Caco-2 (cell line): ENCODE results near the gene HDAC10. TPM values are rescaled to one million over a fixed set of nuclear protein-coding genes. Genes with fewer than 3 reads are reported as not detected.

Experiments used
- BruUV-seq: library from RNA; stranded (reverse); fragments of 400-500 nt; replicated peaks from 2 replicates; lab custom pipeline; 2021; lab: Mats Ljungman, UMichigan
- CTCF ChIA-PET: fragments of 300-600 bp; sonication (Branson Sonifier 250); formaldehyde crosslinking; loops from one replicate; lab custom pipeline; 2022; ENCODE audit warnings: antibody characterized with exemption; lab: Charles Lee
- POLR2A ChIA-PET: fragments of 300-600 bp; sonication (Branson Sonifier 250); formaldehyde crosslinking; loops from one replicate; lab custom pipeline; 2022; ENCODE audit warnings: antibody characterized with exemption; lab: Charles Lee
- DNase-seq, 2 experiments: peaks; one replicate each; pipeline versions ENCODE4 v3.0.0 to v3.0.0-alpha.2; 2020 to 2022
- H3K27me3 ChIP-seq: replicated peaks from 2 replicates; pipeline ENCODE4 v1.6.0; 2011; ENCODE audit warnings: low read length; ENCODE audit not compliant: control insufficient read depth, insufficient read depth
- H3K36me3 ChIP-seq: 2 replicates; pipeline ENCODE4 v1.5.1; 2011; ENCODE audit warnings: low read length; ENCODE audit not compliant: control insufficient read depth, insufficient read depth
- H3K4me1 ChIP-seq: fragments of 250-450 bp; sonication (Bioruptor Pico); 2 replicates; pipeline ENCODE4 v1.5.1; 2020; ENCODE audit warnings: mild to moderate bottlenecking
- H3K4me3 ChIP-seq: 2 replicates; pipeline ENCODE4 v1.5.1; 2011; ENCODE audit warnings: low read depth, mild to moderate bottlenecking, control low read depth, low read length
- H3K9me3 ChIP-seq: fragments of 250-450 bp; sonication (Bioruptor Pico); 2 replicates; pipeline ENCODE4 v1.5.1; 2020; ENCODE audit warnings: mild to moderate bottlenecking, moderate library complexity
- H3K27ac Mint-ChIP-seq: one replicate; pipeline ENCODE4 v1.8.0; 2022; ENCODE audit warnings: mixed read lengths; ENCODE audit not compliant: unreplicated experiment
- H3K27me3 Mint-ChIP-seq: one replicate; pipeline ENCODE4 v1.8.0; 2022; ENCODE audit warnings: mixed read lengths; ENCODE audit not compliant: insufficient read depth, unreplicated experiment
- H3K36me3 Mint-ChIP-seq: one replicate; pipeline ENCODE4 v1.8.0; 2022; ENCODE audit warnings: mild to moderate bottlenecking, mixed read lengths; ENCODE audit not compliant: insufficient read depth, unreplicated experiment
- H3K4me1 Mint-ChIP-seq: one replicate; pipeline ENCODE4 v1.8.0; 2022; ENCODE audit warnings: low read depth, mixed read lengths; ENCODE audit not compliant: unreplicated experiment
- H3K4me3 Mint-ChIP-seq: one replicate; pipeline ENCODE4 v1.8.0; 2022; ENCODE audit warnings: mild to moderate bottlenecking, moderate library complexity, mixed read lengths; ENCODE audit not compliant: unreplicated experiment
- H3K9me3 Mint-ChIP-seq: one replicate; pipeline ENCODE4 v1.8.0; 2022; ENCODE audit warnings: mixed read lengths; ENCODE audit not compliant: unreplicated experiment
- intact Hi-C: fragments of 100-400 bp; cut with micrococcal nuclease; formaldehyde crosslinking; loops from one replicate; pipeline ENCODE4 v1.10.0; 2022; ENCODE audit not compliant: unreplicated experiment
- total RNA-seq: library from RNA; stranded (reverse); gene quantifications from 2 replicates; pipeline ENCODE4 v1.2.3, GENCODE V29; 2022
- TF ChIP-seq, protein P1 (sequence below), 2 experiments: fragments of 200-600 bp in 1 of 2; IDR thresholded peaks; 1 replicate in 1 of 2; 2 replicates in 1 of 2; pipeline versions ENCODE4 v1.5.1 to v1.8.0; 2011 to 2022; ENCODE audit warnings: antibody characterized with exemption in 1 of 2, control low read depth in 1 of 2, inconsistent platforms in 1 of 2, low read depth in 1 of 2, low read length in 1 of 2, mild to moderate bottlenecking in 1 of 2, moderate library complexity in 1 of 2; ENCODE audit not compliant: insufficient read depth in 1 of 2, severe bottlenecking in 1 of 2, unreplicated experiment in 1 of 2

HDAC10 gene
- total RNA-seq, 1 experiment from 2014 or later: 63.5 TPM

DNA sequence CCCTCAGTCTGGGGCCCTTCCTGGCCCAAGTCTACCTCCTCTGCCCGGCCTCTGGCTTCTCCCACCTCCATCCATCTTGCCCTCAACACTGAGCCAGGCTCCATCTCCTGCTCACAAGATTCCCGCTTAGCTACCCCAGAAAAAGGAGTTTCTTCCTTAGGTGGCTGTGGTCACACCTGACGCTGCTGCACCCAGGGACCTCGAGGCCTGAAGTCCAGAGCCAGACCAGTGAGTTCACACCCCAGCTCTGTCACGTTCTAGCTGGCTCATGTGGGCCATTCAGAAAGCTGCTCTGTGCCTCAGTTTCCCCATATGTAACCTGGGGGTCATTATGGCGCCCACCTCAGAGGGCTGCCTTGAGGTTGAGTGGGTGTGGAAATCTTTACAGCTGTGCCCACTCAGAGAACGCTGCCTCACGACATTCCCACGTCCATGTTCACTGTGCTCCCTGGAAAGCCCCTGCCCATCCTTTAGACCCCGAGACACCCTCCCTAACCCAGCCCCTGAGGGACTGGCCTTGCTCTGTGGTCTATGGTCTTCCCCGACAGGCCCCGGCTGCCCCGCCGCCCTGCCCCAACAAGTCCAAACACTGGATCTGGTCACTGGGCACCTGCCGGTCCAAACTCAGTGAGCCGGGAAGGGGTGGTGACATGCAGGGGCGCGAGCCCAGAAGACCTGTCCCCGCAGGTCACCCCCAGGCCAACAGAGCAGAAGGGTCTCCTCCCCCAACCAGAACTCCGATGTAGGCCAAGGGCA is 46.6 kb upstream of the HDAC10 start:
- no peaks in the 10 kb centered on the region for H3K9me3 ChIP-seq
- Mint-ChIP-seq H3K4me3 (peak overlapping the region; percentile 40), H3K36me3 (peaks cover 4% of the 10 kb centered on the region), H3K27ac (peak overlapping the region; percentile 18), H3K4me1 (peaks cover 11% of the 10 kb centered on the region), H3K27me3 (no peaks in the 10 kb centered on the region), H3K9me3 (no peaks in the 10 kb centered on the region)
- H3K4me1 ChIP-seq: peaks cover 52% of the 10 kb centered on the region
- no peak for DNase-seq
- BruUV-seq: no TSS peak
- no peaks in the 10 kb centered on the region for H3K27me3 ChIP-seq
- no peak overlapping the region for H3K4me3 ChIP-seq
- TF ChIP-seq, protein P1, sequence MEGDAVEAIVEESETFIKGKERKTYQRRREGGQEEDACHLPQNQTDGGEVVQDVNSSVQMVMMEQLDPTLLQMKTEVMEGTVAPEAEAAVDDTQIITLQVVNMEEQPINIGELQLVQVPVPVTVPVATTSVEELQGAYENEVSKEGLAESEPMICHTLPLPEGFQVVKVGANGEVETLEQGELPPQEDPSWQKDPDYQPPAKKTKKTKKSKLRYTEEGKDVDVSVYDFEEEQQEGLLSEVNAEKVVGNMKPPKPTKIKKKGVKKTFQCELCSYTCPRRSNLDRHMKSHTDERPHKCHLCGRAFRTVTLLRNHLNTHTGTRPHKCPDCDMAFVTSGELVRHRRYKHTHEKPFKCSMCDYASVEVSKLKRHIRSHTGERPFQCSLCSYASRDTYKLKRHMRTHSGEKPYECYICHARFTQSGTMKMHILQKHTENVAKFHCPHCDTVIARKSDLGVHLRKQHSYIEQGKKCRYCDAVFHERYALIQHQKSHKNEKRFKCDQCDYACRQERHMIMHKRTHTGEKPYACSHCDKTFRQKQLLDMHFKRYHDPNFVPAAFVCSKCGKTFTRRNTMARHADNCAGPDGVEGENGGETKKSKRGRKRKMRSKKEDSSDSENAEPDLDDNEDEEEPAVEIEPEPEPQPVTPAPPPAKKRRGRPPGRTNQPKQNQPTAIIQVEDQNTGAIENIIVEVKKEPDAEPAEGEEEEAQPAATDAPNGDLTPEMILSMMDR (IDR thresholded peaks at IDR 0.05; ENCODE audit: insufficient read depth in 1 of 2, low read depth in 1 of 2, low read length in 1 of 2, severe bottlenecking in 1 of 2, unreplicated experiment in 1 of 2): no peak
- ChIA-PET POLR2A (no interaction called here), CTCF (interaction anchor here (0.6 to 1.0 kb wide), 2 partner anchors 29 to 228 kb away, joined by 4 to 8 read pairs; partner anchors contain the start of genes DENND6B and SCO2)
- H3K36me3 ChIP-seq: peaks cover 3% of the 10 kb centered on the region
- intact Hi-C loops: no loop called here

DNA sequence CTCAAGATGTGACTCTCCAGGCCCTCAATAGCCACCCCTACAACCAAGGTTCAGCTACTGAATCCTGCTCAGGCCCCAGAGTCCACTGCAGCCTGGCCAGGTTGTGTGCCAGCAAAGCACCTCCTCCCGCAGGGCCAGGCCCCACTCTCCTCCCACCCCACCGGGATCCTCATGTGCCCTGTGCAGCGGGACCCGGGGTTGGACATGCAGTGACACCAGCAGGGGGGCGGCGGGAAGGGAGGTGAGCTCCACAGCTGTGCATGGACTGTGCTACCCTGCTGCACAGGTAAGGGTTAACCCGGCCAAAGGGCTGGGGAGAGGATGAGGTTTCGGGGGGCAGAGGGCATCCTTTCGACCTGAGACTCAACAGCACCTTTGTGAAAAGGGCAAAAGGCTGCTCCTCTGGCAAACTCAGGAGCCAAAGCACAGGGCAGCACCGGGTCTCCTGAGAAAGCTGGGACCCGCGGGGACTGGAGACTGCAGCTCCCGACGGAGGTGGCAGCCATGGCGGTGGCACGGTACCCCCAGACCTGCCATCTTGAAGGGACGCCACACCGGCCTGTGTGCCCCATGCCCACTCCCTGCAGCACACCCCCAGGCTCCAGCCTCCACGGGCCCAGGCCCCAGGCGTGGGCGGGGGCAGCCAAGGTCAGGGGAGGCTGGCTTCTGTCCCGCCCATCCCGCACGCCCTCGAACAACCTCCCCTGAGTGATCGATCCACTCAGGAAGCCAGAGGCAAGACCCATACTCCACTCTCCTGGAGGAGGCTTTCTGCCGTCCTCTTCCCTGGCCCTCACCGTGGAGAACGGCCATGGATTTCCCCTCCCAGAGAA is 45.8 kb upstream of the HDAC10 start:
- H3K27me3 Mint-ChIP-seq: no peaks in the 10 kb centered on the region
- peaks cover 52% of the 10 kb centered on the region for H3K4me1 ChIP-seq
- intact Hi-C loops: no loop called here
- peaks cover 3% of the 10 kb centered on the region for H3K36me3 ChIP-seq
- CTCF ChIA-PET: interaction anchor here (0.6 to 1.0 kb wide), 2 partner anchors 30 to 229 kb away, joined by 4 to 8 read pairs; partner anchors contain the start of genes DENND6B and SCO2
- H3K27me3 ChIP-seq: no peaks in the 10 kb centered on the region
- no peaks in the 10 kb centered on the region for H3K9me3 ChIP-seq
- TF ChIP-seq, protein P1 (IDR thresholded peaks at IDR 0.05; ENCODE audit: insufficient read depth in 1 of 2, low read depth in 1 of 2, low read length in 1 of 2, severe bottlenecking in 1 of 2, unreplicated experiment in 1 of 2): no peak
- H3K27ac Mint-ChIP-seq: peak overlapping the region; percentile 18
- peaks cover 9% of the 10 kb centered on the region for H3K36me3 Mint-ChIP-seq
- no peak for DNase-seq
- H3K4me1 Mint-ChIP-seq: peaks cover 16% of the 10 kb centered on the region
- no peaks in the 10 kb centered on the region for H3K9me3 Mint-ChIP-seq
- no TSS peak for BruUV-seq
- H3K4me3 Mint-ChIP-seq: no peak overlapping the region
- POLR2A ChIA-PET: no interaction called here
- no peak overlapping the region for H3K4me3 ChIP-seq

DNA sequence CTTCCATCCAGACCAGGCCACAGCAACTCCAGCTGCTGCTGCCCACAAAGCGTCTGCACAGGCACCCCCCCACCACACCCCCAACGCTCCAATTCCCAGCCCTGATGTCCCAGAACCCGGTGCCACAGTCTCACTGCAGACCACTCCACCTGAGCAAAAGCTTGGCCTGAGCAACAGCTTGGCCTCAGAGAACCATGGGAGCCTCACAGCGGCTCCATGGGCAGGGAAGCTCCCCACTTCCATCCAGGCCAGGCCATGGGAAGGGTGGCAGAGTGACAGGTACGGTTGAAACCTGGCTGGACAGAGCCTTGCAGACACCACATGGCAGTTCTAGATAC is 43.2 kb upstream of the HDAC10 start:
- no peaks in the 10 kb centered on the region for H3K9me3 ChIP-seq
- H3K36me3 ChIP-seq: peaks cover 7% of the 10 kb centered on the region
- no peaks in the 10 kb centered on the region for H3K27me3 ChIP-seq
- BruUV-seq: TSS peak; percentile 70
- Mint-ChIP-seq H3K27me3 (no peaks in the 10 kb centered on the region), H3K27ac (peak overlapping the region; percentile 88), H3K4me3 (peak overlapping the region; percentile 75), H3K9me3 (no peaks in the 10 kb centered on the region), H3K36me3 (peaks cover 14% of the 10 kb centered on the region), H3K4me1 (peaks cover 16% of the 10 kb centered on the region)
- peaks cover 48% of the 10 kb centered on the region for H3K4me1 ChIP-seq
- intact Hi-C loops: no loop called here
- no peak for DNase-seq
- ChIA-PET POLR2A (interaction anchor here (0.6 to 1.9 kb wide), 5 partner anchors 10 to 238 kb away, joined by 3 to 25 read pairs (median 7); partner anchors contain the start of genes DENND6B and PLXNB2), CTCF (interaction anchor here (0.7 to 1.5 kb wide), 8 partner anchors 10 to 231 kb away, joined by 3 to 13 read pairs (median 4); partner anchors contain the start of genes DENND6B, NCAPH2 and SCO2)
- H3K4me3 ChIP-seq: no peak overlapping the region
- TF ChIP-seq, protein P1 (IDR thresholded peaks at IDR 0.05; ENCODE audit: insufficient read depth in 1 of 2, low read depth in 1 of 2, low read length in 1 of 2, severe bottlenecking in 1 of 2, unreplicated experiment in 1 of 2): no peak
